8988T (cell line): ENCODE data around the gene KLHL7.
"Not testable (repeated sequence)": the region's sequence is repeated elsewhere in the genome, so short reads cannot be mapped to it uniquely, and the experiment has no call there.

Source experiments
- DNase-seq: peaks from one replicate; pipeline ENCODE4 v3.0.0; 2011

Gene KLHL7

DNA sequence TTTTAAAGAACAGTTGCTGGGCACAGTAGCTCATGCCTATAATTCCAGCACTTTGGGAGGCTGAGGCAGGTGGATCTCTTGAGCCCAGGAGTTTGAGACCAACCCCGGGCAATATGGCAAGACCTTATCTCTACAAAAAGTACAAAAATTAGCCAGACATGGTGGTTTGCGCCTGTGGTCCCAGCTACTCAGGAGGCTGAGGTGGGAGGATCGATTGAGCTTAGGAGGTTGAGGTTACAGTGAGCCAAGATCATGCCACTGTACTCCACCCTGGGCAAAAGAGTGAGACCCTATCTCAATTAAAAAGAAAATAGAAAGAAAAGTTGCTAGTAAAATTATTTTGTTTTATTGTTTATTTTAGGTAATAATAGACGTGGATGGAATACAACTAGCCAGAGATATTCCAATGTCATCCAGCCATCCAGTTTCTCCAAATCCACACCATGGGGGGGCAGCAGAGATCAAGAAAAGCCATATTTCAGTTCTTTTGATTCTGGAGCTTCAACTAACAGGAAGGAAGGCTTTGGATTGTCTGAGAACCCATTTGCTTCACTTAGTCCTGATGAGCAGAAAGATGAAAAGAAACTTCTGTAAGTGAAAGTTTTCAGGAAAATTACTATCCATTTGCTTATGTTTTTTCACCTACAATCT is 79.2 kb downstream of the KLHL7 start:
- no peak for DNase-seq

- DNase-seq: no peak
Measured at GRCh38 chr7:23185980-23186379, 80.4 kb downstream of the KLHL7 start.

DNA sequence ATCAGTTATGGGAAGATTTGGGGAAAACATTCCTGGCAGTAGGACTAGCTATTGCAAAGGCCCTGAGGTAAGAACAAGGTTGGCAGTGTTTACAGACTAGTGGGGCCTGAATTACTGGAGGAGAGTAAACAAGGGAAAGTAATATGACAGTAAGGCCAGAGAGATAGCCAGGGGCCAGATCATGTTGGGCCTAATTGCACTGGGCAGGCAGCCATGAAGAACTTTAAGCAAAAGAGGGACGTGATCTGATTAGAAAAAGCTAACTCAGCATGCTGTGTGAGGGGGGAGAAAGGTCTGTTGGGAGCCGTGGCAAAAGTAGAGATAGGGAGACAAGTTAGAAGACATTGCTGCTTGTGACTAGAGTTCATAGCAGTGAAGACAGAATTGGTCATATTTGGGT is 85.4 kb downstream of the KLHL7 start:
- DNase-seq: no peak

GRCh38 chr7:23193650-23194227 is 88.2 kb downstream of the KLHL7 start:
- DNase-seq: not testable (repeated sequence)

GRCh38 chr7:23196306-23196705 is 90.7 kb downstream of the KLHL7 start:
- DNase-seq: no peak

DNA sequence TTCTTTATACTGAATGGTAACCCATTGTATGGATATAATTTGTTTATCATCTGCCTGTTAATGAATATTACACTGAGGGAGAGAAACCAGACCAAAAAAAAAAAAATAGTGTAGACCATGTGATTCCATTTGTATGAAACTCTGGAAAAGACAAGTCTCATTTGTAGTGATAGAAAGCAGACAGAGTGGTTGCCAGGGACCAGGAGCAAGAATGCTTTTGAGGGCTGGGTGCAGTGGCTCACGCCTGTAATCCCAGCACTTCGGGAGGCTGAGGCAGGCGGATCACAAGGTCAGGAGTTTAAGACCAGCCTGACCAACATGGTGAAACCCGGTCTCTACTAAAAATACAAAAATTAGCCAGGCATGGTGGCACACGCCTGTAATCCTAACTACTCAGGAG is 92.2 kb downstream of the KLHL7 start:
- not testable (repeated sequence) for DNase-seq

DNA sequence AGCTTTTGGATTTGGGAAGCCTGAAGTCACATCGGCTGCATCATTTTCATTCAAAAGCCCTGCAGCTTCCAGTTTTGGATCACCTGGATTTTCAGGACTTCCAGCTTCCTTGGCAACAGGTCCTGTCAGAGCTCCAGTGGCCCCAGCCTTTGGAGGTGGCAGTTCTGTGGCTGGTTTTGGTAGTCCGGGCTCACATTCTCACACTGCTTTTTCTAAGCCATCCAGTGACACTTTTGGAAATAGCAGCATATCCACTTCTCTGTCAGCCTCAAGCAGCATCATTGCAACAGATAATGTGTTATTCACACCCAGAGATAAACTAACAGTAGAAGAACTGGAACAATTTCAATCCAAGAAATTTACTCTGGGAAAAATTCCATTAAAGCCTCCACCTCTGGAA is 94.7 kb downstream of the KLHL7 start:
- no peak for DNase-seq

GRCh38 chr7:23204241-23204640 is 98.7 kb downstream of the KLHL7 start:
- no peak for DNase-seq

DNA sequence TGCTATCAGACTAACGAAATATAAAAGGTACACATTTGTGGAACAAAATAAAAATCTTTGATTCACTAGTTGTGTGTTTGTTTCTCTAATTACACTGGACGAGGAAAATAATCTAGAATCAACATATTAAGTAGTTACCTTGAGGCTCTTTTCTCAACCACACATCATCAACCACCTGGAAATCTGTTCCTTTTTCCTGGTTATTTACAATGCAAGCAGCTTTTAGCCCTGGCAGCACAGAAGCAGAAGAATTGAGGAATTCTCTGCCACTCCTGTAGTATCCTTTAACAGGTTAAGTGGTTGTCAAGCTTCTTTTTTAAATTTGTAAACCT is 100.0 kb downstream of the KLHL7 start:
- no peak for DNase-seq

DNA sequence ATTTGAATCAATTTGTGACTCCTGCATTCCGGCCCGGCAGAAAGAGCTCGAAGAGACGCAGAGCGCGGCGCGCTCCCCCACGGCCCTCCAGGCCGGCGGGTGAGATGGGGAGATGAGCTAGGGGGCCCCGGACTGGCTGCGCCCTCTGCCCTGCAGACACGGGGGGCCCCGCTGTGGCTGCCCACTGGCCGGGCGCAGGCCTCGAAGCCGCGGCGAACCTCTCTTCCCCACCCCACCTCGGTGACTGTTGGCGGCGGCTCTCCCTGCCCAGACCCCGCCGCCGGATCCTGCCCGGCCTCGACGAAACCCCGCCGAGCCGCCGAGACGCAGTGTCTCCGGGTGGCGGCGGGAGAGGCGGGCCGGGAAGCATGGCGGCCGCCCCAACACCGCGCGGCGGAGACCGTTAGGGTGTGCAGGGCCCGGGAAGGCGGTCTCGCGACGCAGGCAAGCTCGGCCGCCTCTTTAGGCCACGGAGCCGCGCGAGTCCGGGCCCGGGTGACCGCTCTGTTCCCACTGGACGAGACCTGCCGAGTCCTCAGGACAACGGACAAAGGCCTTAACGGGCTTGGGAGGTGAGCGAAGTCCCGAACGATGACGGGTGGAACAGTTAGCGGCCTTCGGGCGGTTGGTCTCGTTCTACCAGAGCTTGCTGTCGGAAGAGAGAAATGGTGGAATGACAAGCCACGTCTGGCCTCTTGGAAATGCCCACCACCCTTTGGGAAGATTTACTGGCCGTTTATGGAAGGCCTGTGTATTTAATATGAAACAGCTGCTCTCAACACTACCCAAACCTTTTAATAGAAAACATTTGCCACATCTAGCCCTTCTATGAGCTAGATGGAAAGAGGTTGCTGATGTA is 100.6 kb downstream of the KLHL7 start:
- DNase-seq: no peak

GRCh38 chr7:23207021-23207420 is 101.4 kb downstream of the KLHL7 start:
- DNase-seq: no peak

- no peak for DNase-seq
Measured at GRCh38 chr7:23207884-23208283, 102.3 kb downstream of the KLHL7 start.

DNA sequence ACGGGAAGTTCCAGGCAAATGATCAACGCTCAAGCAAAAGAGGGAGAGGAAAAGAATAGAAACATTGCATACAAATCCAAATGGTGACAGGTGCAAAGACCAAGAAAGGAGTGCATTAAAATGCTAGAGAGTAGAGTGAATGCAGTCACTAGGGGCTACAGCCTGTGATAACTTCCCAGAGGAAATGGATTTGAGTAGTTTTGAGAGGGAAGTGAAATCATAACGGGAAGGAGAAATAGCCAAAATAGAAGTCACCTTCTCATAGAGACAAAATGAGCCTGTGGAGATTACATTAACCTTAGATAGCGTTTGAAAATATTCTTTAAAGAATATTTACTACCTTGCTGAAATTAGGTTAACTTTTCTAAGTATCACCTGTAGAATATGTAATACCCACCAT is 102.7 kb downstream of the KLHL7 start:
- no peak for DNase-seq

DNA sequence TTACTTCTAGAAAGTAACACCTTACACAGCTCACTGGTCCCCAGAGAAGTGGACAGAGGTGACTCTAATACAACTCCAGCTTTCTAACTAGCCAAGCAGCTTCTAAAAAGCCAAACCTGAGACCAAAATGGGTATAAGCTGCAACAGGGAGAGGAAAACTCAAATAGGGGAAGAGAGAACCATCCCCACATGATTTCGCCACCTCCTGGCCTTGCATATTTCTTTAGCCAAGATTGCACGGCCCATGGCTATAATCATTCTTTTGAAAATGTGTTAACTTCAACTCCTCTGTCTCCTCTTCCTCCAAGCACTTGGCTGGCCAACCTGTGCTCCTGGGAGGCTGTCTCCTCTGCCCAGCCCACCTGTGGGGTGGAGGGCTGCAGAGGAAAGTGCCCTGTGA is 104.9 kb downstream of the KLHL7 start:
- no peak for DNase-seq

GRCh38 chr7:23211589-23211988 is 106.0 kb downstream of the KLHL7 start:
- DNase-seq: no peak

DNA sequence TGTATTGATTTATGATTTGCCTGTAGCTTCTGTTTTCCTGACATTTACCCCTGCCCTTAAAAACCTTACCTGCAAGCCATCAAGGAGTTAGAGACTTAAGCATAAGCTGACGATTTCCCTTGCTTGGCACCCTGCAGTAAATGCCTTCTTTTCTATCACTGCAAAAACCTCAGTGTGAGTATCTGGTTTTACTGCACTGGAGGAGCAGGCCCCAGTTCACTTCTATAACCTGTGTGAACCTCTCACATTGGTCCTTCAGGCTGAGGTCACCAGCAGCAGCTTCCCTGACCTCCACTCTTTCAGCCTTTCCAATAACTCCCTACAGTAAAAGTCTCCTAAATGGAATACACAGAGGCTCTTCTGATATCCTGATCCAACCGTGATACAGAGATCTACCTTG is 106.8 kb downstream of the KLHL7 start:
- DNase-seq: no peak

- no peak for DNase-seq
Measured at GRCh38 chr7:23212841-23213240, 107.3 kb downstream of the KLHL7 start.

GRCh38 chr7:23213755-23214154 is 108.2 kb downstream of the KLHL7 start:
- DNase-seq: no peak

- no peak for DNase-seq
Measured at GRCh38 chr7:23214423-23214822, 108.8 kb downstream of the KLHL7 start.

DNA sequence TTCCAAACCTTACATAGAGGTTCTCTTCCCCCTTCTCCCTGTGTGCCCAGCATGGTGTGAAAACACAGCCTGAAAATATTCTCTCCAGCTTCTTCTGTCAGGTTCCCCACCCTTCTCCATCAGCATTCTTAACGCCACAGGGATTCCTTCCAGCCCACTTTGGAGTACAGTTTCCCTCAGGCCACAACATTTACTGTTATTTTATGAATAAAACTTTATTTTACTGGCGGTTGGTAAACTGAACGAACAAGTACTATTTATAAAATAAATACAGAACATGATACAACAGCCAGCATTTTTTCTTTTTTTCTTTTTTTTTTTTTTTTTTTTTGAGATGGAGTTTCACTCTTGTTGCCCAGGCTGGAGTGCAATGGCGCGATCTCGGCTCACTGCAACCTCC is 109.4 kb downstream of the KLHL7 start:
- no peak for DNase-seq

- DNase-seq: no peak
Measured at GRCh38 chr7:23216021-23216420, 110.4 kb downstream of the KLHL7 start.

DNA sequence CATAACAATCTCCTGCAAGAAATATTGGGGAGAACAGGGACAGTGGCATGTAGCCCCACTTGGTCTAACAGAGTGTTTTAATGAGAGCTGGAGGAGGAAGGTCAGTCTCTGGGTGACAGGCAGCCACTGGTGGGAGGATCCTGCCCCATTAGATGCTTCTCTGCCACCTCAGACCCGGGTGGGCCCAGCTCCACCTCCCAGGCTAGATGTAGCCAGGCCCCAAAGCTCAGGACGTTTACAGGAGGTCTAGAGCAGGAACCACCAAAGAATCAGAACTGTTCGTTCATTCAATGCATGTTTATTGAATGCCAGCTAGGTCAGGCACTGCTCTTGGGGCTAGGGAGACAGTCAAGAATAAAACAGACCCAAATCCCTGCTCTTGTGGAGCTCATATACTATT is 112.6 kb downstream of the KLHL7 start:
- no peak for DNase-seq

DNA sequence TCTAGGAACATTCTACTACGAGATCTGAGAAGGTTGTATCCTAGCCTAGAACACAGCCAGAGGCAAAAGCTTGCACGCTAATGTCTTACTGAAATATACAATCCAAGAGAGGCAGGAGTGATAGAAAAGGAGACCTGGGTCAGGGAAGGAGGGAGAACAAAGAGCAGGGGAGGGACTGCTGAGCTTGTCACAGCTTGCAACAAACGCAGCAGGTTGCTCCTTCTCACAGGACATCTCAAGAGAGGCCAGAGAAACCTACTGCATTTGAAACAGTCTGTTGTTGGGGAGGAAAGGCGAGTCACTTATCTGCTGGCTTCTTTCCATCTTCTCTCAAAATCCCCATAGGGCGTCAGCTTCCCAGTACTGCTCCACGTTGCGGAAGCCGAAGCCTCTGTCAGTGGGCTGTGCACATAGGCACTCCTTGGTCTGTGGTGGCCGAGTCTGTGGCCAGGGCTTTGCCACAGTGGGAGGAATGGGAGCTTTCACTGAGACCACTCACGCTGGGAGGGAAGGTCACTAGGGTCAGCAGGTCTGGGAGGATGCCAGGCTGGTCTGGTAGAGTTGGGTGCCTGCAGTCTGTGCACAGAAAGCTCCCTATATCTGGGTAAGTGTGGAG is 115.2 kb downstream of the KLHL7 start:
- DNase-seq: no peak

GRCh38 chr7:23222439-23223030 is 117.0 kb downstream of the KLHL7 start:
- DNase-seq: no peak
